HG03575 (cell line): Measurements from ENCODE around the gene SUSD4.

Source experiments
- ATAC-seq: cut with Tn5 transposase; IDR thresholded peaks from one replicate; pipeline ENCODE4 v1.9.1; 2021; ENCODE audit not compliant: unreplicated experiment, insufficient number of reproducible peaks, low FRiP score; ENCODE audit errors: extremely low read depth

SUSD4 gene

GRCh38 chr1:223208164-223209076 lies 155.6 kb downstream of the SUSD4 start:
- ATAC-seq = no peak

DNA sequence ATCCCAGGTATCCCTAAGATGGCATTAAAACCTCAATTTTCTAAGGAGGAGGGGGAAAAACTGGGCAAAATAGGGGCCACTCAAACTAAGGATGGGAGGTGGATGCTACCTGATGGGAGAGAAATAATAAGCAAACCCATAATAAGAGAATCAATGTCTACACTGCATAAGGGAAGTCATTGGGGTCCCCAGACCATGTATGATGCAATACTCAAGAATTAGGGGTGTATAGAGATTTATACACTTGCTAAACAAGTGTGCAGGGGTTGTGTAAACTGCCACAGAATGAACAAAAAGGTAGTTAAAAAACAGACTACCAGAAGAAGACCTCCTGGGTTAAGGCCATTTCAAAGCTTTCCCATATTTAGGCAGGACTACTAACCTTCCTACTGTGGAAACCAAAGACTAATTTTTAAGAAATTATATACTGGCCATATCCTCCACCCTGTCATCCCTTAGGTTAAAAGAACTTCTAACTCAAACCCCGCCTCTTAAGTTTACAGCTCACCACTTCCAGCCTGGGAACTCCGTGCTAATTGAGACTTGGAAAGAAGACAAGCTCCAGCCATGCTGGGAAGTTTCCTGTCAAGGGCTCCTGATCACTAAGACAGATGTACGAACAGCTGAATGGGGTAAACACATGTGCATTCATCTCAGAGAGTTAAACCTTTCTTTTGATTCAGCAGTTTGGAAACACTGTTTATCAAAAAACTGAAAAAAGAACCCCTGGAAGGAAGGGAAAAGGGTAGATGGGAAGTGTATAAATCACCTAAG lies 156.5 kb downstream of the SUSD4 start:
- ATAC-seq = no peak

DNA sequence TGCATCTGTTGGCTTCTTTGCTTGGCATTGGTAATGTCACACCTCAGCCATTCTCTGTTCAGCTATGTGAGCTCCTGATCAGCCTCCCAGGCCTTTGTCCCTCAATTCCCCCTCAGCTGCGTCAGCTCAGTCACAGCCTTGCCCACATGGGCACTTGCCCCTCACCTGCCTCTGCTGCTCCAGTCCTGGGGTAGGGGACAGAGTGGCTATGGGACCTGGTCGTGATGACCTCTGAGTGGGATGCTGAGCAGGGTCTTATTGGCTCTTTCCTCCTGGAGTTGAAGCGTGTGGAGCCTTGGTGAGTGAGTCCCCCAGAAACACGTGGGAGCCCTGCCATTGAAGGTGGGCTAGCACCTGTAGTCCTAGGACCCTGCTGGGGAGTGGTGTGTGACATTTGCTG lies 159.6 kb downstream of the SUSD4 start:
- no peak for ATAC-seq

DNA sequence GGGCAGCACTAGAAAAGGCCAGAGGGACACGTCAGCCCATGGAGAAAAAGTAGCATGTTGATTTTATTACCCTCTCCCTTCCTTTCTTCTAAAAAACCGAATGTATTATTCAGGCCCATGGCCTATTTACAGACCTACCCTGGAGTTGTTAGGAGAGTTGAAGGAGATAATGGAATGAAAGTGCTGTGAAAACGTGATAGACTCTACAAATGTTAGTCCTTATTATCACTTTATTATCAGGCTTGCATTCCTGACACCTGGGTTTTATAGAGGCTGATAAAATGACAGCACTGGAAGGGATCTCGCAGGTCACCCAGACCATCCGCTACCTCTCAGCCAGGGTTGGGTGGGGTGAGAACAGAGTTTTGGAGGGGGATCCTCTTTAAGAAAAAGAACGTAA lies 160.3 kb downstream of the SUSD4 start:
- ATAC-seq = no peak

- no peak for ATAC-seq
Observed at GRCh38 chr1:223203034-223203408, 161.0 kb downstream of the SUSD4 start.

DNA sequence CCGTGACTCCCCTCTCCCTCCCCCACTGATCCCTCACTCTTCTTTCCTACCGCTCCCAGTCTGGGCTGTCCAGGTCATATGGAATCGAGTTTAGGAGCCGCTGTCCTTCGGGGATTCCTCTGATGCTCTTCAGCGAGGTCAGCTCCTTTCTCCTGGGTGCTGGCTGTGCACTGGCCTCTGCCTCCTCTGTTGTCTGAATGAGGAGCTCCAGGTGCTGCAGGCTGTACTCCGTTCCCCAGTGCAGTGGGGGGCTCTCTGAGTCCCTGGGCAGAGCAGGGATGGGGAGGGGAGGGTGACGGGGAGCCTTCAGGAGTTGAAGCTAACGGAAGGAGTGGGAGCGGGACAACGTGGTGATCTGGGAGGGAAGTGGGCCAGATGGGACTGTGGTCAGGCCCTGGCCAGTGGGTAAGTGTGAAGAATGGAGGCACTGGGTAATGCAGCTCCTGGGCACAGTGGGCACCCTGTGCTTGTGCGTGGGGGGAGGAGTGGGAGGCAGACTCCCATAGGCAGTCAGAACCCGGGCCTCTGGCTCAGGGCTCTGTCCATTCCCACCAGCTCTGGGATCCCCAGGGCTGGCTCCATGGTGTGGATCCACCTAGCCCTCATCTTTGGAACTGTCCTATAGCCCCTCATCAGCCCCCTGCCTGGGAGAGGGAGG lies 161.5 kb downstream of the SUSD4 start:
- ATAC-seq = no peak

- ATAC-seq = no peak
Observed at GRCh38 chr1:223201967-223202366, 162.0 kb downstream of the SUSD4 start.

DNA sequence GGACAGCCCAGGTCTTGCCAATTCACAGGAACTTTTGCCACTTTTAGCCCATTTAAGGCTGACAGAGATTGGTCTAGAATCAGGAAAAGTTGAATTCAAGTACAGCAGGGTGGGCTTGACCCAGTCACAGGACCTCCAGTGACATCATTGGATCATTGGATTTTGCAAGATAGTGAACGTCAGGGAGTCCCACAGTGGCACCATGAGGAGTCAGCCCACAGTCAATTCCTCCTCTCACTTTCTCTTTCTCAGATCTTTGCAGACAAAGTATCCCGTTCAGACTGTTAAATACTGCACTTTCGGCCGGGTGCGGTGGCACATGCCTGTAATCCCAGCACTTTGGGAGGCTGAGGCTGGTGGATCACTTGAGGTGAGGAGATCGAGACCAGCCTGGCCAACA lies 163.1 kb downstream of the SUSD4 start:
- no peak for ATAC-seq

- ATAC-seq = no peak
Observed at GRCh38 chr1:223199094-223199647, 164.8 kb downstream of the SUSD4 start.

GRCh38 chr1:223198628-223198965 lies 165.4 kb downstream of the SUSD4 start:
- ATAC-seq = no peak

DNA sequence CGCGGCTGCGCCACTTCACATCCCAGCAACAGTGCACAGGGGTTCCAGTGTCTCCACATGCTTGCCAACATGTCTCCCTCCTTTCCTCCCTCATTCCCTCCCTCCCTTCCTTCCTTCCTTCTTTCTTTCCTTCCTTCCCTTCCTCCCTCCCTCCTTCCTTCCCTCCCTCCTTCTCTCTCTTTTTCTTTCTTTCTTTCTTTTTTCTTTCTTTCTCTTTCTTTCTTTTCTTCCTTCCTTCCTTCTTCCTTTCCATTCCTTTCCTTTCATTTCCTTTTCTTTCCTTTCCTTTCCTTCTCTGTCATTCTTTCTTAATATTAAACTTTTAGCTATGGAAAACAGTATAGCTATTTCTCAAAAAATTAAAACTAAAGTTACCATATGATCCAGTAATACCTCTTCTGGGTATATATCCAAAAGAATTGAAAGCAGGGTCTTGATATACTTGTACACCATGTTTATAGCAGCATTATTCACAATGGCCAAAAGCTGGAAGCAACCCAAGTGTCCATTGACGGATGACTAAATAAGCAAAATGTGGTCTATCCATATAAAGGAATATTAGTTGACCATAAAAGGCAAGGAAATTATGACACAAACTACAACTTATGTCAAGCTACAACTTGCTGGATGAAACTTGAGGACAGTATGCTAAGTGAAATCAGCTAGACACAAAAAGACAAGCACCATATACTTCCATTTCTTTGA lies 165.9 kb downstream of the SUSD4 start:
- ATAC-seq = no peak

DNA sequence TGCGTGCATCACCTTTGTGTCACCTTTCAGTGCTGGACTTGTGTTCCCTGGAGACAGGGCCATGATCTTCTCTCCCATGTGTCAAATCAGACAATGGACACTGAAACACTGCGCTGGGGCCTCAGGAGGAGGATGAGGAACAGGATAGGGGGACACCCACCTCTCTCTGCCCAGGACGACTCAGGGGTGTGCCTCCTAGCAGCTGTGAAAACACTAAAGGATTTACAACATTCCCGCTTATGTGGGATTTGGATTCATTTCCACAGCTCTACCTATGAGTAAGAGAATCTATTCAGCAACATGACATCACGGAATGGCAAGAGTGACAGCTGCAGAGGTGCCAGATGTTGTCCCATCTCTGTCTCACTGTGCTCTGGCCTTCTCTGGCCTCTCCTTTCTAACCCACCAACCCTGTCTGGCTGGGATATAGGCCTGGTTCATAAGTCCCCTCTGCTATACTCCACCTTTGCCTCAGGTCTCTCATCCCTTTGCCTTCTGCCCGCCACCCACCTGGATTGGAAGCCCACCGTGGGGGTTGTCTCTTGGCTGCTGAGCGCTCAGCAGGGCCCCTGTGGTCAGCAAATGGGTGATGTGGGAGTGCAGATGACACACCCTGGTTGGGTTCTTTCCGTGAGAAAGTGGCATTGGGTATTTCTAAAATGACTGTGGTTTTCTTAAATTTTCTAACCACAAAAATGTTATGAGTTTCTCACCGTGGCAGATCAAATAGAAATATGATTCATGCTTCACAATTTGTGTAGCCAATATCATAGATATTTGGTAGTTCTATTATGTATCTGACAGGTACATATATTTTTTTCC lies 173.9 kb downstream of the SUSD4 start:
- ATAC-seq = no peak

- no peak for ATAC-seq
Observed at GRCh38 chr1:223189525-223189902, 174.5 kb downstream of the SUSD4 start.

DNA sequence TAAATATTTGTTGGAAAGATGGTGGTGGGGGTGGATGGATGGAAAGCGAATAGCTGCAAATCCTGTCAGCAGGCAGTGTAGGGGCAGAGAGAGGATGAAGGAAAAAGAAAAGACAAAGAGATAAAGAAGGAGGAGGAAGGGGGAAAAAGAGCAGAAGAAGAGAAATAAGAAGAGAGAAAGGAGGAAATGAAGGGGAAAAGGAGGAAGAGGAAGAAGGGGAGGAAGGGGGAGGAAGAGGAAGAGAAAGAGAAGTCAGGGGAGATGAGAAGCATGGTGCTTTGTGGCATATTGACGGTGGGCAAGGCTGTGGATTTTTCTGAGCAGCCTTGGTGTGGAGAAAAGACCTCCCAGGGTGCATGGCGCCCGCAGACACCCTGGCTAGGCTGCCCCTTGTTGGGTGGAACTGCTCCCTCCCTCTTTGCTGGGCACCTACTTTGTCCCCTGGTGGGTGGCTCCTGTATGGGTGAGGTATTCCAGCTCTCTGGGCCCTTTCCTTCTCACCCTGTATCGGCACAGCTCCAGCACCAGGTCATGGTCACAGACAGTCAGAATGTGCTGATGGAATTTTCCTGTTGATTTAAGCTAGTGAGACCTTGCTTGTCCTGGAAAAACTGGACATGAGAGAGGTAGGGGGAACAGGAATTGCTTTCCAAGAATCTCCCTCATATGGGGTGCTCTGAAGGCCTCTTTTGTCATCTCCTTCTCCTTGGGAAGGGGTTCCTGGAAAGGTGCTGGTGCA lies 175.2 kb downstream of the SUSD4 start:
- no peak for ATAC-seq

DNA sequence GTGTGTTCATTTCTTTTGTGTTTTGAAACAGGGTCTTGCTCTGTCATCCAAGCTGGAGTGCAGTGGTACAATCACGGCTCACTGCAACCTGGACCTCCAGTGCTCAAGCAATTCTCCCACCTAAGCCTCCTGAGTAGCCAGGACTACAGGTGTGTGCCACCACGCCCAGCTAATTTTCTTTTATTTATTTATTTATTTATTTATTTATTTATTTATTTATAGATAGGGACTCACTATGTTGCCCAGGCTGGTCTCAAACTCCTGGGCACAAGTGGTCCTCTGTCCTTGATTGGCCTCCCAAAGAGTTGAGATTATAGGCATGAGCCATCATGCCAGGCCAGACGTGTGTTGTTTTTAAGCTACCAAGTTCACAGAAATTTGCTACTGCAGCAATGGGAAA lies 177.2 kb downstream of the SUSD4 start:
- no peak for ATAC-seq

DNA sequence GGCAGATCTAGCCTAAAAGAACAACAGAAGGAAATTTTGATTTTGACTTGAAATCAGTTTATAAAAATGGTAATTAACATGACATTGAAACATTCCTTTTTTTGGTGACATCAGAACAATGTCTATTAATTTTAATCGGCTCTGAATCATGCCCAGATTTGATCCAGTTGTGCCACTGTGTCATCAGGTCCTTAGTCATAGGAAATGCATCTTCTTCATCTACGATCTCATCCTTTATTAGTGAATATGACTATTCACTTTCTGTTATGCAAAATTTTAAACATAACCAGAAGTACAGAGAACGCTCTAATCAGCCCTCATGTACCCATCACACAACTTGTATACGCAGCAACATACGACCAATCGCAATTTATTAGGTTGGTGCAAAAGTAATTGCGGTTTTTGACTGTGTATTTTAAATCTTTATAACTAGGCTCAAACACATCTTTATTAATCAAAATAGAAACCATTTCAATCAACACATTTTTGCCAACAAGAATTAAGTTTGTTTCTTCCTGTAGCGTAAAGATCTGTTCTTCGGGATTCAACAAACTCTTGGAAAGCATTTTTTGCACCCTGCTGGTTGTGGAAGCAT lies 180.6 kb downstream of the SUSD4 start:
- ATAC-seq = no peak

DNA sequence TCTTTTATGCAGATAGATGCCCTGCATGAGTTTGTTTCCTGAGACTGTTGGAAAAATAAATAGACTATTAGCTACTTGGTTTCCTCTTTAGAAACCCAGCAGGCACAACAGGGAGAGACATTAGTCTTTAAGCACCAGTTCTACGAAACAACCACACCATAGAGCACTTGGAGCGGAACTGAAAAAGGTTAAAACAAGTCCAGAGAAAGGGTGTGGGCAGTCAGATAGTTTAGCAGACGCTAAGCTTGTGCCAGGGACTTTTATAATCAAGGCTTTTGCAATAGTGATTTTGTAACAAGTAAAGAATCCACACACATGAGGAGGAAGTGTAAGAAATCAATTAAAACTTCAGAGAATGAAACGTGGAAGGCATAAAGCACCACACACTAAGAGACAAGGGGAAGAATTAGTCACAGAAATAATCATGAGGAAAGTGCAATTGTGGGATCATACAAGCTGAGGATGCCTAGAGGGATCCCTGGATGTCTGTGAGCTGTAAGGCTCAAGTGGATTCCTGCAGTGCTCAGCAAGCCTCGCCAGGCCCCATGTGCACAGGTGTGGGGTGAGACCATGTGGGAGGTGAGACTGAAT lies 183.2 kb downstream of the SUSD4 start:
- ATAC-seq = no peak
